Esophagus (tissue), 2 donors: ENCODE results near the gene RGS11. TPM values are rescaled to one million over a fixed set of nuclear protein-coding genes. Genes with fewer than 3 reads are reported as not detected.

Source experiments
- H3K27ac ChIP-seq, 2 donors: one replicate each; pipeline ENCODE4 v1.5.1; 2013; ENCODE audit warnings: low read depth in 2 of 2, mild to moderate bottlenecking in 2 of 2, inconsistent platforms in 1 of 2, low read length in 1 of 2, moderate library complexity in 1 of 2
- H3K27me3 ChIP-seq, 2 donors: one replicate each; pipeline ENCODE4 v1.6.1; 2013; ENCODE audit warnings: low read length in 2 of 2, control low read depth in 1 of 2, mild to moderate bottlenecking in 1 of 2; ENCODE audit not compliant: insufficient read depth in 2 of 2, control insufficient read depth in 1 of 2
- H3K36me3 ChIP-seq, 2 donors: one replicate each; pipeline ENCODE4 v1.6.1; 2013; ENCODE audit warnings: low read length in 1 of 2; ENCODE audit not compliant: control insufficient read depth in 2 of 2, insufficient read depth in 2 of 2
- H3K4me1 ChIP-seq, 2 donors: one replicate each; pipeline ENCODE4 v1.6.1; 2013; ENCODE audit warnings: low read length in 1 of 2; ENCODE audit not compliant: control insufficient read depth in 2 of 2, insufficient read depth in 2 of 2
- H3K4me3 ChIP-seq, 2 donors: one replicate each; pipeline ENCODE4 v1.5.1; 2013; ENCODE audit warnings: low read length in 2 of 2, mild to moderate bottlenecking in 2 of 2, low read depth in 1 of 2, moderate library complexity in 1 of 2
- H3K9me3 ChIP-seq, 2 donors: one replicate each; pipeline ENCODE4 v1.6.1; 2013; ENCODE audit warnings: mild to moderate bottlenecking in 2 of 2, low read depth in 1 of 2, low read length in 1 of 2, moderate library complexity in 1 of 2; ENCODE audit not compliant: control insufficient read depth in 2 of 2, insufficient read depth in 1 of 2
- WGBS, 2 donors: extraction: QIAGEN DNeasy Blood & Tissue Kit; methylation state at CpG; one replicate each; pipeline ENCODE4 v1.1.7; 2013; 5-methylcytosine and 5-hydroxymethylcytosine counted together
- polyA plus RNA-seq, 2 donors: library from polyadenylated mRNA; stranded (reverse); fragments of 200-250 nt; gene quantifications; one replicate each; pipeline ENCODE4 v1.2.3, GENCODE V29; 2013
- donor health status: healthy with polysubstance abuse.
- donor health status: Bipolar disorder and iron deficiency.

RGS11 gene
- polyA plus RNA-seq, 2 donors = 6.3 to 7.9 TPM

- Histone ChIP-seq H3K36me3 (peaks cover 0 to 4% of the 10 kb centered on the region in 2 donors), H3K27me3 (peaks cover 0 to 9% of the 10 kb centered on the region in 2 donors), H3K4me3 (no peak overlapping the region)
Measured at GRCh38 chr16:281660-282255, 6.0 kb upstream of the RGS11 start.

GRCh38 chr16:280991-281659 is 5.4 kb upstream of the RGS11 start:
- H3K27me3 ChIP-seq = peaks cover 0 to 9% of the 10 kb centered on the region in 2 donors
- 36 to 43% methylated on average over 26 to 27 of the region's 27 CpGs for WGBS, 2 donors

More at GRCh38 chr16:281660-282255, 6.0 kb upstream of the RGS11 start:
- WGBS, 2 donors = 35 to 42% methylated on average over 25 of the region's 25 CpGs
- Histone ChIP-seq H3K9me3 (no peaks in the 10 kb centered on the region), H3K4me1 (peaks cover 0 to 6% of the 10 kb centered on the region in 2 donors), H3K27ac (no peak overlapping the region)

GRCh38 chr16:280552-280951 is 4.8 kb upstream of the RGS11 start, which contains the start of gene ARHGDIG:
ARHGDIG (plus strand) TSS chr16:280591; CDS start chr16:280681, 90 bp downstream.
- Histone ChIP-seq H3K4me1 (peaks cover 0 to 6% of the 10 kb centered on the region in 2 donors), H3K9me3 (no peaks in the 10 kb centered on the region), H3K36me3 (no peaks in the 10 kb centered on the region), H3K27ac (no peak within 1 kb of the TSS), H3K4me3 (peak within 1 kb of the TSS in 1 of 2 donors; percentile 30), H3K27me3 (peaks cover 0 to 9% of the 10 kb centered on the region in 2 donors)
- 0 to 2% methylated on average over 15 to 54 of the region's 54 CpGs for WGBS, 2 donors

More at GRCh38 chr16:280991-281659, 5.4 kb upstream of the RGS11 start:
- peak overlapping the region in 1 of 2 donors; percentile 30 for H3K4me3 ChIP-seq
- no peaks in the 10 kb centered on the region for H3K36me3 ChIP-seq
- peaks cover 0 to 6% of the 10 kb centered on the region in 2 donors for H3K4me1 ChIP-seq
- no peak overlapping the region for H3K27ac ChIP-seq
- H3K9me3 ChIP-seq = no peaks in the 10 kb centered on the region

- H3K4me3 ChIP-seq = peak overlapping the region in 1 of 2 donors; percentile 30
- H3K4me1 ChIP-seq = peaks cover 3 to 6% of the 10 kb centered on the region in 2 donors
- H3K36me3 ChIP-seq = no peaks in the 10 kb centered on the region
- WGBS, 2 donors = 7 to 12% methylated on average over 21 to 47 of the region's 47 CpGs
- H3K9me3 ChIP-seq = no peaks in the 10 kb centered on the region
- H3K27ac ChIP-seq = no peak overlapping the region
- H3K27me3 ChIP-seq = peaks cover 0 to 12% of the 10 kb centered on the region in 2 donors
Measured at GRCh38 chr16:280005-280460, 4.3 kb upstream of the RGS11 start.

- peaks cover 0 to 12% of the 10 kb centered on the region in 2 donors for H3K27me3 ChIP-seq
- H3K36me3 ChIP-seq = no peaks in the 10 kb centered on the region
- 75% methylated on average over 7 of the region's 7 CpGs for WGBS, 2 donors
- no peak overlapping the region for H3K4me3 ChIP-seq
- no peak overlapping the region for H3K27ac ChIP-seq
- H3K4me1 ChIP-seq = peaks cover 6% of the 10 kb centered on the region in 2 donors
- no peaks in the 10 kb centered on the region for H3K9me3 ChIP-seq
Measured at GRCh38 chr16:279531-279930, 3.8 kb upstream of the RGS11 start.

GRCh38 chr16:278863-279366 is 3.2 kb upstream of the RGS11 start:
- Histone ChIP-seq H3K36me3 (no peaks in the 10 kb centered on the region), H3K27ac (no peak overlapping the region), H3K4me3 (no peak overlapping the region), H3K9me3 (no peaks in the 10 kb centered on the region), H3K27me3 (peaks cover 0 to 12% of the 10 kb centered on the region in 2 donors), H3K4me1 (peaks cover 6% of the 10 kb centered on the region in 2 donors)
- WGBS, 2 donors = 42 to 45% methylated on average over 6 of the region's 6 CpGs

GRCh38 chr16:276426-277077 is 808 bp upstream of the RGS11 start:
- peaks cover 6 to 12% of the 10 kb centered on the region in 2 donors for H3K4me1 ChIP-seq
- no peaks in the 10 kb centered on the region for H3K9me3 ChIP-seq
- H3K27me3 ChIP-seq = peaks cover 0 to 12% of the 10 kb centered on the region in 2 donors
- no peak overlapping the region for H3K4me3 ChIP-seq
- no peak overlapping the region for H3K27ac ChIP-seq
- WGBS, 2 donors = 77 to 81% methylated on average over 20 of the region's 20 CpGs
- H3K36me3 ChIP-seq = no peaks in the 10 kb centered on the region

- WGBS, 2 donors = 2 to 3% methylated on average over 39 to 58 of the region's 58 CpGs
- Histone ChIP-seq H3K27ac (no peak overlapping the region), H3K4me1 (peaks cover 5 to 6% of the 10 kb centered on the region in 2 donors), H3K9me3 (no peaks in the 10 kb centered on the region), H3K36me3 (no peaks in the 10 kb centered on the region), H3K27me3 (peaks cover 0 to 3% of the 10 kb centered on the region in 2 donors), H3K4me3 (peak overlapping the region; percentile 45 to 46)
Measured at GRCh38 chr16:275041-275641, 603 bp downstream of the RGS11 start.
